HG02588 (cell line): Measurements from ENCODE around the gene EHHADH.
A peak's percentile ranks its signal among the peaks of the same experiment; 100 is the strongest.

ENCODE experiments used
- ATAC-seq: cut with Tn5 transposase; IDR thresholded peaks from one replicate; pipeline ENCODE4 v1.9.1; 2021; ENCODE audit warnings: mild to moderate bottlenecking, moderate library complexity; ENCODE audit not compliant: unreplicated experiment

EHHADH gene

DNA sequence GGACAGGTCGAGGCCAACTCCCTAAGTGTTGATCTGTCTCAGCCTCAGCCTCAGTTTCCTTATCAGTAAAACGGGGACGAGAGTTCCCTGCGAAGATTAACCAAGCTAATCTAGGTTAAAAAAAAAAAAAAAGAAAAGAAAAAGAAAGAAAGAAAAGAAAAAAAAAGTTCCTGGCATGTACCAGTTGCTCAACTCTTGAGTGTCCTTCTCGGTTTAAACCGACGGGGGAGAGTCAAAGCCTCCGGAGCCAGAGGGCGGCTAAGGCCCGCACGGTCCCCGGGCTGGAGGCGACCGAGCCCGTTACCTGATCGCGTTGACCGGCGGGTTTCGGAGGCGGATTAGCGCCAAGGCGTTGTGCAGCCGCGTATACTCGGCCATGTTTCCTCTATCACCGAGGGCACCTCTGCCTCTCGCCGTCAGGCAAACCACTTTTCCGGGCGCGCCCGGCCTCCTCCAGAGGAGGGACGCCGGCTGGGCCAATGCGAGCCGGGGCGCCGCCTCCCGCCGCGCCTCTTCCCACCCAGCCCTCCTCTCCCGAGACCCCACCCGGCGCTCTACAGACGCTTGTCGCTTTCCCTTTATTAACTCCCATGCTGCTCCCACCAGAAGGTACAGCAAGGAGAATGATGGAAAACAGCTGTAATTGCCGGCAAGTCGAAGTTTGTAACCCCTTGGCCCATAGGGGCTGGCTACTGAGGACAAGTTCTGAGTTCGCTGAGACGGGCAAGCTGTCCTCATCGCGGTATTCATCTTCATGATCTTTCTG is at the start of gene EHHADH:
Gene EHHADH (minus strand): TSS at position 405 of the 766 bp plus-strand sequence. CDS start 27 bp downstream, at position 378.
- ATAC-seq = peak; percentile 68

GRCh38 chr3:185299918-185300426 is 46.1 kb upstream of the EHHADH start:
- peak; percentile 92 for ATAC-seq

- ATAC-seq = no peak
Observed at GRCh38 chr3:185297867-185298266, 44.0 kb upstream of the EHHADH start.

DNA sequence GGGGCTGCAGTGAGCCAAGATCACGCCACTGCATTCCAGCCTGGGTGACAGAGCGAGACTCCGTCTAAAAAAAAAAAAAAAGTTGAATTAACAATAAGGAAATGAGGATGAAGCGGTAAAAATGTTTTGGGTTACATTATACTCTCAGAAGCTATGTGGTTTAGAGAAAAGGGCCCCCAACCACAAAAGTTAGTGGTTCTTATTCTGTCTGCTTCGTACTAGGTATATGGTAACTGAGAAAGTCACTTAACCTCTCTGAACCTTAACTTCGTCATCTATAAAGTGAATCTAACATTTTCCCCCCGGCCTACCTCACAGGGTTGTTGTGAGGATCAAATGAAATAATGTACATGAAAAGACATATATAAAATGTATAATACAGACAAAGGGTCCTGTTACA is 38.4 kb upstream of the EHHADH start:
- ATAC-seq = no peak

- ATAC-seq = no peak
Observed at GRCh38 chr3:185290266-185290665, 36.4 kb upstream of the EHHADH start.

- no peak for ATAC-seq
Observed at GRCh38 chr3:185283374-185283935, 29.6 kb upstream of the EHHADH start.

DNA sequence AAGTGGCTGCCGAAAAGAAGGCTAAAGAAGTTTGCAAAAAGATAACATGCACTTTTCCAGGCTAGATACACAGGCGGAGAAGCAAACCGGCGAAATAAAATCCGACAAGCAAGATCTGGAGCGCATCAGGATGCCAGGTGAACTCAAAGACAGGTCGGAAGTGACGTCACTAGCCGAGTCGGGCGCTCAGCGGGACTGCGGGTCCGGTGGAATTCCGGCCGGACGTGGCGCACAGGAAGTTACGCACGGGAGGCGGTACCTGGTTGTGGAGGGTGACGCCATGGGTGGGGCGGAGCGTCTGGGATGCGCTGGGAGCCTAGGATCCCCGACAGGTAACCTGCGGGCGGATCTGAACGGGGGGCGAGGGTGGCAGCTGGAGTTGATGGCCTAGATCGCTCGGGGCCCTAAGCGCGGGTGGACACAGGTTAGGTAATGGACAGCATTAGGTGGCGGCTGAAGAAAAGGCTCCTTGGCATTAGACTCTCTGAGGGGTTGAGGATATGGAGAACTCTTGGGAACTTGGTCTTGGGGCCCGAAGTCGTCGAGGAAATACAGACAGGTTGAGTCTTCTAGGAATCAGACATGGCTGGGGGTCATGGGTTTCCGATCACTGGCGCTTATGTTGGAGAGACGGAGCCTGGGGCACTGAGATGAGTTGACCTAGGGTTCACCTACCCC is 29.0 kb upstream of the EHHADH start:
- peak; percentile 99 for ATAC-seq

DNA sequence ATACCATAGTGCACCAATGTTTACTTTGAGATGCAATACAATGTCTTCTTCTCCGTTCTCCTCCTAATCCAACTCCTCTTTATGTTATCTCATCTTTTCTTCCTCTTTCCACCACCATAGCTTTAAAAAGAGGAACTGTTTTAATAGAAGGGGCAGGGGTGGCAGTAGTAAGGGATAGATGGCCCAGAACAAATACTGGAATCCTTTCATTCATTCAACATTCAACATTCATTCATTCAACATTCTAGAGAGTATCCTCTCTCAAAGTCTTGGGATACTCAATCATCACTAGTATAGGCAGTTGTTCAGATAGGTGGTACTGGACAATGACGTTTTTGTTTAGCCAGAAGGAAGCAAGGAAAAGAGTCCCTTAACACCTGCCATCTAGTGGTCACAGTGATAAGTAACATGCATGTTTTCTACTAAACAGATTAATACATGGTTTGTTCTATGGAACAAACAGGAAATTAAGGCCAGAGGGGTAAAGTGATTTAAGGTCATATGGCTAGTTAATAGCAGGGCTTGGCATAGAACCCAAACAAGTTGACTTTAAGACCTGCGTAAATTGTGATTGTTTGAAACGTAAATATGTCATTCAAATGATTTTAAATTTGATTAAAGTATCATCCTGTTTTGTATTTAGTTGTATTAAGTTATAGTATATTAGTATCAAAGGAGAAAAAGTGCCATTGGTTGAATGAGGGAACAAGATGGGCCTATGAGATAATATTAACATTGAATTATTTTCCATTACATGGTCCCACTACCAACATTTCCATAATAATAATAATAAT is 26.9 kb upstream of the EHHADH start:
- ATAC-seq = no peak

- ATAC-seq = no peak
Observed at GRCh38 chr3:185279587-185280138, 25.8 kb upstream of the EHHADH start.

DNA sequence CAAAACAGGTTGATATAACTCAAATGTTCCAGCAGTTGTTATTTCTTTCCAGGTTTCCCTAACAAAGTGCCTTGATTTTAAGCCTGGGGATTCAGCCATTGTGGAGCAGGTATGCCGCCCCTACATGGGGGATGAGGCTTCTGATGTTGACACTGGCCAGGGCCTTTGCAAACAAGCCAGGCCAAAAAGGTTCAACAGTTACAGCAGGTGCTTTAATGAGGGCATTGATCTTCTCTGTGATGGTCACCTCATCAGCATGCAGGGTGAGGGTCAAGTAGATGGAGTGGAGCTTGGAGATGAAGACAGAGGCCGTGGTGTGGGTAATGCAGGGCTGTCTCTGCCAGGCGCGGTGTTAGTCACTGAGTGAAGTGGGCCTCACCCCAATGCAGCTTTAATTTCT is 22.6 kb upstream of the EHHADH start:
- no peak for ATAC-seq

GRCh38 chr3:185272033-185272432 is 18.2 kb upstream of the EHHADH start:
- ATAC-seq = no peak

- no peak for ATAC-seq
Observed at GRCh38 chr3:185270956-185271332, 17.1 kb upstream of the EHHADH start.

GRCh38 chr3:185270262-185270955 is 16.6 kb upstream of the EHHADH start:
- no peak for ATAC-seq

DNA sequence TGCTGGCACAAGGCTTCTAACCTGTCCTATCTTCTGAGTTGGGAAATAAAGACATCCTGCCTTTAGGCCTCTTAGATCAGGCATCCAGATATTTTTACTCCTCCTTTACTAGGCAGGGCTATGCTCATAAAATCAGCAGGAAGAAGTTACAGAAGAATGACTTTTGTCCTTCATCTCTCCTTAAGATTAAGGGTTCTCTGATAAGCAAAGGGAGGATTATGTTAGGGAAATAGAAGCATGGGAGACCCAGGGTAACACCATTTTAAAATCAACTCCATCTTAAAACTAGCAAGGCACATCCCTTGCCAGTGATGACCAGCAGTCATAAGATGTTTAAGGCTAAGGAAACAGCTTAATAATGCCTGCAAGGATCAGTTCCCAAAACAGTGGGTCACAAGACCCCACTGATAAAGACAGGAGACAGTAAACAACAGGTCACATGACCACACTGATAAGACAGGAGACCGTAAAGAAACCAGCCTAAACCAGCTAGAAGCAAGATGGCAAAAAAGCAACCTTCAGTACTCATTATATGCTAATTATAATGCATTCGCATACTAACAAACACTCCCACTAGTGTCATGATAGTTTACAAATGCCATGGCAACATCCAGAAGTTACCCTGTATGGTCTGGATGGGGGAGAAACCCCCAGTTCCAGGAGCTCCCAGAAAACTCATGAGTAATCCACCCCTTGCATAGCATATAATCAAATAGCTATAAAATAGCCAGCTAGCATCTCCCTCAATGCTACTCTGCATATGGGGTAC is 14.5 kb upstream of the EHHADH start:
- no peak for ATAC-seq

DNA sequence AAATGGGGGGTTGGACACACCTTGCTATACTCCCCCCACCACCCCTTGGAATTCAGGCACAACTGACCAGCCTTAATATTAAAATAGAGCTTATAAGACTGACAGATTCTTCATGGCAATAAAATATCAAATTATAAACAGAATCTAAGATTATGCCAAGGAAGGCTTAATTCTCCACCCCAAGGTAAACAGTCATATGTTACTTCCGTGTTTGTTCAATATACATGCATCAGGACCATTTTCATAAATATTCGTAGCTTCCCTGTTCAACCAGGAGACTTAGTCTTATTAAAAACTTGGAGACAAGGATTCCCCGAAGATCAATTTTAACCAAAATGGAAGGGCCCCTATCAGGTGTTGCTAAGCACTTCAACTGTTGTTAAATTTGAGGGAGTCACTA is 13.3 kb upstream of the EHHADH start:
- ATAC-seq = no peak

DNA sequence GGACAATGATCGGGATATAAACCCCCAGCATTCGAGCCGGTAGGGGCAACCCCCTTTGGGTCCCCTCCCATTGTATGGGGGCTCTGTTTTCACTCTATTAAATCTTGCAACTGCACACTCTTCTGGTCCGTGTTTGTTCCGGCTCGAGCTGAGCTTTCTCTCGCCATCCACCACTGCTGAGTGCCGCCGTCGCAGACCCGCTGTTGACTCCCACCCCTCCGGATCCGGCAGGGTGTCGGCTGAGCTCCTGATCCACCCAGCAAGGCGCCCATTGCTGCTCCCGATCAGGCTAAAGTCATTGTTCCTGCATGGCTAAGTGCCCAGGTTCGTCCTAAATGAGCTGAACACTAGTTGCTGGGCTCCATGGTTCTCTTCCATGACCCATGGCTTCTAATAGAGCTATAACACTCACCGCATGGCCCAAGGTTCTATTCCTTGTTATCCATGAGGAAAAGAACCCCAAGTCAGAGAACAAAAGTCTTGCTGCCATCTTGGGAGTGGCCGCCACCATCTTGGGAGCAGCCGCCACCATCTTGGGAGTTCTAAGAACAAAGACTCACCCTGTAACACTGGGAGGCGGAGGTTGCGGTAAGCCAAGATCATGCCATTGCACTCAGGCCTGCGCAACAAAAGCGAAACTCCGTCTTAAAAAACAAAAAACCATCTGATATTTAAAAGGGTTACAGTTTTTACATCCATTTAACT is 11.2 kb upstream of the EHHADH start:
- no peak for ATAC-seq

DNA sequence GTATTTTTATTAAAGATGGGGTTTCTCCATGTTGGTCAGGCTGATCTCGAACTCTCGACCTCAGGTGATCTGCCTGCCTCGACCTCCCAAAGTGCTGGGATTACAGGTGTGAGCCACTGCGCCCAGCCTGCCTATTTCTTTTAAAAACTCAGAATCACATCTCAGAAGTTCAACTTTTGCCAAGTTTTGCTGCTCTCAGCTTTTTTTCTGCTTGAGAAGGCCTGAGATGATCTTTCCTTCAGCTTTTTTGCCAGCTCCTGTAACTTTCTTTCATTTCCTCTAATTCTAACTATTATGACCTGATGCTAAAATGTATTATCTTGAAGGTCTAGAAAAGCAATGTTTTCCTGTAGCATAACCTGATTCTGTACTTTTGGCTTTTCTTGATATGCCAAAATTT is 9.6 kb upstream of the EHHADH start:
- ATAC-seq = no peak

DNA sequence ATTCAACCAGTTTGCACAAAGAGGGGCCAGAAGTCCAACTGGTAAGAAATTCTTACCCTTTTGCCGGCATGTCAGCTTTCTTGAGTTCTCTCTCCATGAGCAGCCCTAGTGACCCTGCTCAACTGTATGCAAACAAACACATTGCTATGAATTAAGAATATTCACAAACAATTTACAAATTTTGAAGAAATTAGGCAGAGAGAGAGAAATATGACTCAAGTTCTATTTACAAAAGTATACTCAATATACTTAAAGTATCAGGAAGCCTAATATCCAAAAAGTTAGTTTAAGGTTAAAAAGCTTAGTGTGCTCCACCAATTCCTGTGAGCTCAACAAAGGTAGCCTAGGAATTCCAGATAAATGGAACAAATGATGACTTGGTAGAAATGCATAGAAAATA is 3.5 kb upstream of the EHHADH start:
- ATAC-seq = no peak

DNA sequence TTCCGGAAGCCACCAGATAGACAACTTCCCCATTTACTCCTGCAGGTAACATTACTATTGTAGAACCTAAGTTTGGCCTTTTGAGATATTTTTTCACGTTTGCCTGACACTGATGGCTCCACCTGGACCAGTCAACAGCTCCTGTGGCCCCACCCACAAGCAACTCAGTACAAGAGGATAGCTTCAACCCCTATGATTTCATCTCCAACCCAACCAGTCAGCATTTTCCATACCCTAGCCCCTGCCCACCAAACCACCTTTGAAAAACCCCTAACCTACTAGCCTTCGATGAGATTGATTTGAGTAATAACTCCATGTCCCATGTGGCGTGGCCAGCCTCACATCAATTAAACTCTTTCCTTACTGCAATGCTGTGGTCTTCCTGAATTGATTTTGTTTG is 950 bp upstream of the EHHADH start:
- ATAC-seq = no peak
